ELF-1 (cell line): ENCODE data around the gene CYP2A7.
"Not testable (repeated sequence)": the region's sequence is repeated elsewhere in the genome, so short reads cannot be mapped to it uniquely, and the experiment has no call there.

Source experiments
- DNase-seq: peaks from one replicate; pipeline ENCODE4 v3.0.0-alpha.2; 2016; ENCODE audit warnings: low read depth, low spot score

CYP2A7 gene, protein sequence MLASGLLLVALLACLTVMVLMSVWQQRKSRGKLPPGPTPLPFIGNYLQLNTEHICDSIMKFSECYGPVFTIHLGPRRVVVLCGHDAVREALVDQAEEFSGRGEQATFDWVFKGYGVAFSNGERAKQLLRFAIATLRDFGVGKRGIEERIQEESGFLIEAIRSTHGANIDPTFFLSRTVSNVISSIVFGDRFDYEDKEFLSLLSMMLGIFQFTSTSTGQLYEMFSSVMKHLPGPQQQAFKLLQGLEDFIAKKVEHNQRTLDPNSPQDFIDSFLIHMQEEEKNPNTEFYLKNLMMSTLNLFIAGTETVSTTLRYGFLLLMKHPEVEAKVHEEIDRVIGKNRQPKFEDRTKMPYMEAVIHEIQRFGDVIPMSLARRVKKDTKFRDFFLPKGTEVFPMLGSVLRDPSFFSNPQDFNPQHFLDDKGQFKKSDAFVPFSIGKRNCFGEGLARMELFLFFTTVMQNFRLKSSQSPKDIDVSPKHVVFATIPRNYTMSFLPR

DNA sequence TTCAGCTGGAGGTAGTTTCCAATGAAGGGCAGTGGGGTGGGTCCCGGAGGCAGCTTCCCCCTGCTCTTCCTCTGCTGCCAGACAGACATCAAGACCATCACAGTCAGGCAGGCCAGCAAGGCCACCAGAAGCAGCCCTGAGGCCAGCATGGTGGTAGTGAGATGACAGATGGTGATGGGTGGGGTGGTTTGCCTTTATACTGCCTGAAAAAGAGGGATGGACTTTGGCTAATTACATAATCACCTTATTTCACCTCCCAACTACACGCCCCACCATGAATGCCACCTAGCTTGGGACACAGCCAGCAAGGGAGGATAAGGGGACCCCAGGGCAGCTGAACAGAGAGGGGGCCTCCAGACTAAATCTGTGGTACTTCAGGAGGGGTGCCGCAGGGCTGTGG, at the start of gene CYP2A7:
TSS of gene CYP2A7 (minus strand) at position 170 of the 400 bp plus-strand sequence. CDS start at position 149, 21 bp downstream.
- not testable (repeated sequence) for DNase-seq

DNA sequence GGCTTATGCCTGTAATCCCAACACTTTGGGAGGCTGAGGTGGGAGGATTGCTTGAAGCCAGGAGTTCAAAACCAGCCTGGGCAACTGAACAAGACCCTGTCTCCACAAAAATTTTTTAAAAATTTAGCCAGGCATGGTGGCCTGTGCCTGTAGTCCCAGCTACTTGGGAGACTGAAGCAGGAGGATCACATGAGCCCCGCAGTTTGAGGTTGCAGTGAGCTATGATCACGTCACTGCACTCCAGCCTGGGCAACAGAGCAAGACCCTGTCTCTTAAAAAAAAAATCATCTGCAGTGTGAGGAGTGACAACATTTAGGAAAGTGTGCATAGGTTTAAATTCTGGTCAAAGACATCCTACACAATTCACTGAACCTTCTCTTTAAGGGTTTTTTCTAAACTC, 48.8 kb upstream of the CYP2A7 start:
- DNase-seq: not testable (repeated sequence)

GRCh38 chr19:40929942-40930341, 47.9 kb upstream of the CYP2A7 start:
- DNase-seq: not testable (repeated sequence)

- DNase-seq: no peak
Observed at GRCh38 chr19:40928850-40929249, 46.8 kb upstream of the CYP2A7 start.

- no peak for DNase-seq
Observed at GRCh38 chr19:40927567-40927966, 45.5 kb upstream of the CYP2A7 start.

DNA sequence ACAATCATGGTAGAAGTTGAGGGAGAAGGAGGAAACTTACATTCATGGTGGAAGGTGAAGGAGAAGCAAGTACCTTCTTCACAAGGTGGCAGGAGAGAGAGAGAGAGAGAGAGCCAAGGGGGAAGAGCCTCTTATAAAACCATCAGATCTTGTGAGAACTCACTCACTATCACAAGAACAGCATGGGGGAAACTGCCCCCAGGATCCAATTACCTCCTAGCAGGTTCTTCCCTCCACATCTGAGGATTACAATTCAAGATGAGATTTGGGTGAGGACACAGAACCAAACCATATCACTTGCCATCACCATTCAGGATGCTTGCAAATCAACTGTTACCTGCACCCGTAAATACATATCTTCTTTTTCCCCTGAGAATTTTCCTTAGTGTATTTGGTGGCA, 44.2 kb upstream of the CYP2A7 start:
- not testable (repeated sequence) for DNase-seq

GRCh38 chr19:40923934-40924391, 41.9 kb upstream of the CYP2A7 start:
- no peak for DNase-seq

DNA sequence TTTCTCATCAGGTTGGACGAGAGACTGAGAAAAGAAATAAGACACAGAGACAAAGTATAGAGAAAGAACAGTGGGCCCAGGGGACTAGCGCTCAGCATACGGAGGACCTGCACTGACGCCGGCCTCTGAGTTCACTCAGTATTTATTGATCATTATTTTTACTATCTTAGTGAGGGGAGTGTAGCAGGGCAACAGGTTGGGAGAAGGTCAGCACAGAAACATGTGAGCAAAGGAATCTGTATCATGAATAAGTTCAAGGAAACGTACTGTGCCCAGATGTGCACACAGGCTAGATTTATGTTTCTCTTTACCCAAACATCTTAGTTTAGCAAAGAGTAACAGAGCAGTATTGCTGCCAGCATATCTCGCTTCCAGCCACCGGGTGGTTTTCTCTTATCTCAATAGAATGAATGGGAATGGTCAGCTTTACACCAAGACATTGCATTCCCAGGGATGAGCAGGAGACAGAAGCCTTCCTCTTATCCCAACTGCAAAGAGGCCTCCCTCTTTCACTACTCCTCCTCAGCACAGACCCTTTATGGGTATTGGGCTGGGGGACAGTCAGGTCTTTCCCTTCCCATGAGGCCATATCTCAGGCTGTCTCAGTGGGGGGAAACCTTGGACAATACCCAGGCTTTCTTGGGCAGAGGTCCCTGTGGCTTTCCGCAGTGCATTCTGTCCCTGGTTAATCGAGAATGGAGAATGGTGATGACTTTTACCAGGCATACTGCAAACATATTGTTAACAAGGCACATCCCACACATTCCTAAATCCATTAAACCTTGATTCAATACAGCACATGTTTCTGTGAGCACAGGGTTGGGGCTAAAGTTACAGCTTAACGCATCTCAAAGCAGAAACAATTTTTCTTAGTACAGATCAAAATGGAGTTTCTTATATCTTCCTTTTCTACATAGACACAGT, 40.5 kb upstream of the CYP2A7 start:
- peak; percentile 42 for DNase-seq

DNA sequence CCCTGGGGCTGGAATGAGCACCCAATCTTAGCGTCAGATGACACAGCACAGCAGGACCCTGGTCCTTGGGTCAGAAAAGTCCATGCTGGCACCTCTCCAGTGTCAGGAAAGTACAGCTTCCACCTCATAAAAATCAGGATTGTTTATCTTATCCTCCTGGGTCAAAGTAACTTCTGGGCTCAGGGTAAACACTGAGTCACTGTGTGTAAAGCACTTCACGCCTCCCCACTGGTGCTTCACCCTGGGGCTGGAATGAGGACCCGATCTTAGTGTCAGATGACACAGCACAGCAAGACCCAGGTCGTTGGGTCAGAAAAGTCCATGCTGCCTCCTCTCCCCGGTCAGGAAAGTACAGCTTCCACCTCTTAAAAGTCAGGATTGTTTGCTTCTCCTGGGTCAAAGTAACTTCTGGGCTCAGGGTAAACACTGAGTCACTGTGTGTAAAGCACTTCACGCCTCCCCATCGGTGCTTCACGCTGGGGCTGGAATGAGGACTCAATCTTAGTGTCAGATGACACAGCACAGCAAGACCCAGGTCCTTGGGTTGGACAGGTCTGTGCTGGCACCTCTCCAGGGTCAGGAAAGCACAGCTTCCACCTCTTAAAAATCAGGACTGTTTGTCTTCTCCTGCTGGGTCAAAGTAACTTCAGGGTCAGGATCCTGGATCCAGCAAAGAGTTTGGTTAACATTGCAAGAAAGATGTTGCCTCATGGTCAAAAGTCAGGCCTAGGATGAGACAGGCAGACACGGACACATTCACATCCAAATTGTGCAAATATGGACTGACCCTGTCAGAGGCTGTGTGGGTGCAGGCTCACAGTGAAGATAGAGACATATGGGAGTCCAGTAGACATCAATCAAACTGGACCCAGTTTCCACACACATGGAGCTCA, 39.2 kb upstream of the CYP2A7 start:
- DNase-seq: peak; percentile 71

DNA sequence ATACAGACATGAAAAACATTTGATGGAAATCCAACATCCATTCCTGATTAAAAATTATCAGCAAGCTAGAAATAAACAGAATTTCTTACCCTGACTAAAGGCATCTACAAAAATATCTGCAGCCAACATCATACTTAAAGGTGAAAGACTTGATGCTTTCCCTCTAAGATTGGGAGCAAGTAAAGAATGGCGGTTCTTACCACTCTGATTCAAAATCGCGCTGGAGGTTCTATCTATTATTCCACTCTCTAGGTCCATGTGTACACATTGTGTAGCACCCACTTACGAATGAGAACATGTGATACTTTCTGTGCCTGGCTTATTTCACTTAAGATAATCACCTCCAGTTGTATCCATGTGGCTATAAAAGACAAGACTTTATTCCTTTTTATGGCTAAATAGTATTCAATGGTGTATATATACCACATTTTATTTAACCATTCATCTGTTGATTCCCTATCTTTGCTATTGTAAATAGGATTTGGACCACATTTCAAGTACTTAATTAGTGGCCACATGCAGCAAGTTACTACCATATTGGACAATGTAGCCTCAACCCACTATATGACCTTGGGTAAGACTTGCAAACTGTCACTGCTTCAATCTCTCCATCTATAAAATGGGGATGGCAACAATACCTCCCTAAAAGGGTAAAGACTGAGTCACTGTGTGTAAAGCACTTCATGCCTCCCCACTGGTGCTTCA, 38.4 kb upstream of the CYP2A7 start:
- DNase-seq: no peak

DNA sequence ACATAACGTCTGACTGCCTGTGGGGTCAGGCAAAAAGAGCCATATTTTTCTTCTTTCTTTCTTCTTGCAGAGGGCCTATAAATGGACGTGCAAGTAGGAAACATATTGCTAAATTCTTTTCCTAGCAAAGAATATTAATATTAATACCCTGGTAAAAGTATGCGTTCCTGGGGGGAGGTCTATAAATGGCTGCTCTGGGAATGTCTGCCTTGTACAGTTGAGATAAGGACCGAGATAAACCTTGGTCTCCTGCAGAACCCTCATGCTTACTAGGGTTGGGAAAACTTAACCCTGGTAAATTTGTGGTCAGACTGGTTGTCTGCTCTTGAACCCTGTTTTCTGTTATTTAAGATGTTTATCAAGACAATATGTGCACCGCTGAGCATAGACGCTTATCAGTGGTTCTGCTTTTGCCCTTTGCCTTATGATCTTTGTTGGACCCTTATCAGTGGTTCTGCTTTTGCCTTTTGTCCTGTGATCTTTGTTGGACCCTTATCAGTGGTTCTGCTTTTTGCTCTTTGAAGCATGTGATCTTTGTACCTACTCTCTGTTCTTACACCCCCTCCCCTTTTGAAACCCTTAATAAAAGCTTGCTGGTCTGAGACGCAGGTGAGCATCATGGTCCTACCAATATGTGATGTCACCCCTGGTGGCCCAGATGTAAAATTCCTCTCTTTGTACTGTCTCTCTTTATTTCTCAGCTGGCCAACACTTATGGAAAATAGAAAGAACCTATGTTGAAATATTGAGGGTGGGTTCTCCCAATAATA, 37.7 kb upstream of the CYP2A7 start:
- not testable (repeated sequence) for DNase-seq

GRCh38 chr19:40918303-40918702, 36.3 kb upstream of the CYP2A7 start:
- DNase-seq: not testable (repeated sequence)

- no peak for DNase-seq
Observed at GRCh38 chr19:40908976-40909375, 26.9 kb upstream of the CYP2A7 start.

GRCh38 chr19:40907968-40908735, 26.1 kb upstream of the CYP2A7 start:
- DNase-seq: no peak

GRCh38 chr19:40906512-40906911, 24.5 kb upstream of the CYP2A7 start:
- no peak for DNase-seq

DNA sequence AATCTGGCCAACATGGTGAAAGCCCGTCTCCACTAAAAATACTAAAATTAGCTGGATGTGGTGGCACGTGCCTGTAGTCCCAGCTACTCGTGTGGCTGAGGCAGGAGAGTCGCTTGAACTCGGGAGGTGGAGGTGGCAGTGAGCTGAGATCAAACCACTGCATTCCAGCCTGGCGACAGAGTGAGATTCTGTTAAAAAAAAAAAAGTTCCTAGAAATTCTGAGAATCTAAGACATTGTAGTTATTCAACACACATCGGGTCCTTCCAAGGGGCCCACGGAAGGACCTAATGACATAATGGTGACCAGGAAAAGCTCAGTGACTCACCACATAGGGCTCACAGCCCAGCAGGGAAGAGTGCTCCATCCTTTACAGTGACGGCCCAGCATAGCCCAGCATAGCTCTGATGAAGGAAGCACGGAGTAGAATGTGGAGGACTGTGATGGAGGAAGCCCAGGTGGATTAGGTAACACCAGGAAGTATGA, 22.7 kb upstream of the CYP2A7 start:
- not testable (repeated sequence) for DNase-seq

DNA sequence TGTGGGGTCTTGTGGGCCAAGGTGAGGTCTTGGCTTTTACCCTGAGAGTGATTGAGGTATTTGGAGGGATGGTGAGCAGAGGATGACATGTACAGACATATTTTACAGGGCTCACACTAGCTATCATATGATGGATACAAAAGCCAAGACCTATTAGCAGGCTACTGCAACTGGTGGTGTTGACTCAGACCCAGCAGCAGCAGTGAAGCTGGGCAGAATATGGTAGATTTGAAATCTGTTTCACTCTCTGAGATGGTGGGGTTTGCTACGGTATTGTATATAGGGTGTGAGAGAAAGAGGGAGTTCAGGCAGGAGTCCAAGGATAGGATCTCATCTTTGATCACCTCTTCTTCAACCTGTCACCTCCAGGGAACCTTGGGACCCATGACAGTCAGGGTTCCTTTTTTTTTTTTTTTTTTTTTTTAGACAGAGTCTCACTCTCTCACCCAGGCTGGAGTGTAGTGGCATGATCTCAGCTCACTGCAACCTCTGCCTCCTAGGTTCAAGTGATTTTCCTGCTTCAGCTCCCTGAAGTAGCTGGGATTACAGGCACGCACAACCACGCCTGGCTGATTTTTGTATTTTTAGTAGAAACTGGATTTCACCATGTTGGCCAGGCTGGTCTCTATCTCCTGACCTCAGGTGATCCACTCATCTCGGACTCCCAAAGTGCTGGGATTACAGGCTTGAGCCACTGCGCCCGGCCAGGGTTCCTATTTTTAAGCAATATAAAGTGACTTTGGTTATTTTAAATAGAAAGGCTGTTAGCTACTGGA, 20.1 kb upstream of the CYP2A7 start:
- DNase-seq: not testable (repeated sequence)

GRCh38 chr19:40900521-40900920, 18.5 kb upstream of the CYP2A7 start:
- DNase-seq: not testable (repeated sequence)
